IMR-90 (cell line): Measurements from ENCODE around the gene NAPG. TPM values are rescaled to one million over a fixed set of nuclear protein-coding genes. Genes with fewer than 3 reads are reported as not detected.

Experiments used
- ATAC-seq: fragments of 200-7000 bp; cut with Tn5 transposase; 2 replicates; pipeline ENCODE4 v1.9.1; 2020; ENCODE audit warnings: low read depth, mild to moderate bottlenecking, moderate library complexity
- BruUV-seq: library from RNA; stranded (reverse); fragments of 400-500 nt; replicated peaks from 2 replicates; lab custom pipeline; 2021; lab: Mats Ljungman, UMichigan
- CTCF ChIA-PET: fragments of 300-600 bp; formaldehyde crosslinking; extraction: SDS; loops from one replicate; lab custom pipeline; 2021; ENCODE audit warnings: antibody characterized with exemption; lab: Yijun Ruan, JAX
- POLR2A ChIA-PET: fragments of 300-600 bp; sonication (Branson Sonifier 250); formaldehyde crosslinking; loops from one replicate; lab custom pipeline; 2022; ENCODE audit warnings: antibody characterized with exemption; ENCODE audit not compliant: unreplicated experiment; lab: Charles Lee
- DNase-seq: peaks from one replicate; pipeline ENCODE4 v3.0.0; 2013
- H2AFZ ChIP-seq: replicated peaks from 2 replicates; pipeline ENCODE3; 2013; ENCODE audit warnings: low read length, mild to moderate bottlenecking; ENCODE audit not compliant: poor library complexity
- H2AK5ac ChIP-seq: 2 replicates; pipeline ENCODE4 v1.6.1; 2013; ENCODE audit warnings: low read depth, low read length, inconsistent platforms
- H2AK9ac ChIP-seq: replicated peaks from 2 replicates; pipeline ENCODE3; 2013; ENCODE audit warnings: mild to moderate bottlenecking, low read depth, low read length, moderate library complexity; ENCODE audit not compliant: poor library complexity
- H2BK120ac ChIP-seq: 2 replicates; pipeline ENCODE4 v1.6.1; 2013; ENCODE audit warnings: low read depth, low read length, inconsistent platforms
- H2BK15ac ChIP-seq: 3 replicates; pipeline ENCODE4 v1.6.1; 2013; ENCODE audit warnings: low read depth, low read length, inconsistent platforms
- H2BK20ac ChIP-seq: 2 replicates; pipeline ENCODE4 v1.6.1; 2013; ENCODE audit warnings: low read depth, mild to moderate bottlenecking, inconsistent platforms, low read length, moderate library complexity
- H2BK5ac ChIP-seq: 2 replicates; pipeline ENCODE4 v1.6.1; 2013; ENCODE audit warnings: mild to moderate bottlenecking, low read depth, low read length, inconsistent platforms; ENCODE audit not compliant: poor library complexity, severe bottlenecking
- H3K14ac ChIP-seq: replicated peaks from 2 replicates; pipeline ENCODE4 v1.6.1; 2013; ENCODE audit warnings: low read depth, low read length, inconsistent platforms
- H3K18ac ChIP-seq: 2 replicates; pipeline ENCODE4 v1.6.1; 2013; ENCODE audit warnings: low read depth, low read length, control low read depth
- H3K23ac ChIP-seq: 2 replicates; pipeline ENCODE4 v1.6.1; 2013; ENCODE audit warnings: low read depth, low read length, inconsistent platforms
- H3K27ac ChIP-seq: 2 replicates; pipeline ENCODE4 v1.5.1; 2013; ENCODE audit warnings: mild to moderate bottlenecking, control low read depth, low read length; ENCODE audit not compliant: insufficient read depth
- H3K27me3 ChIP-seq: 2 replicates; pipeline ENCODE4 v1.6.1; 2013; ENCODE audit warnings: low read length; ENCODE audit not compliant: control insufficient read depth, insufficient read depth
- H3K36me3 ChIP-seq: 2 replicates; pipeline ENCODE4 v1.6.1; 2013; ENCODE audit warnings: low read length, mixed read lengths; ENCODE audit not compliant: control insufficient read depth, insufficient read depth
- H3K4ac ChIP-seq: 2 replicates; pipeline ENCODE4 v1.6.1; 2013; ENCODE audit warnings: low read depth, low read length, inconsistent platforms
- H3K4me1 ChIP-seq: 2 replicates; pipeline ENCODE4 v1.6.1; 2013; ENCODE audit warnings: low read length, mixed read lengths; ENCODE audit not compliant: control insufficient read depth, insufficient read depth
- H3K4me2 ChIP-seq: 2 replicates; pipeline ENCODE4 v1.6.1; 2013; ENCODE audit warnings: low read depth, mild to moderate bottlenecking, control low read depth, low read length, moderate library complexity
- H3K4me3 ChIP-seq: 2 replicates; pipeline ENCODE4 v1.5.1; 2013; ENCODE audit warnings: low read depth, mild to moderate bottlenecking, control low read depth, low read length, moderate library complexity; ENCODE audit not compliant: insufficient read depth
- H3K56ac ChIP-seq: 2 replicates; pipeline ENCODE4 v1.6.1; 2013; ENCODE audit warnings: low read length, inconsistent platforms; ENCODE audit not compliant: insufficient read depth; ENCODE audit errors: extremely low read depth
- H3K79me1 ChIP-seq, 2 experiments: 2 replicates each; pipeline ENCODE4 v1.6.1; 2013; ENCODE audit warnings: low read length in 2 of 2, inconsistent platforms in 1 of 2, low read depth in 1 of 2
- H3K9ac ChIP-seq: 2 replicates; pipeline ENCODE4 v1.6.1; 2013; ENCODE audit warnings: low read depth, low read length, control low read depth
- H3K9me1 ChIP-seq: 2 replicates; pipeline ENCODE4 v1.6.1; 2013; ENCODE audit warnings: low read length, inconsistent platforms; ENCODE audit not compliant: insufficient read depth
- H3K9me3 ChIP-seq: 2 replicates; pipeline ENCODE4 v1.6.1; 2013; ENCODE audit warnings: low read length; ENCODE audit not compliant: control insufficient read depth, insufficient read depth
- H4K20me1 ChIP-seq: 2 replicates; pipeline ENCODE4 v1.6.1; 2013; ENCODE audit warnings: low read length, inconsistent platforms; ENCODE audit not compliant: insufficient read depth
- H4K5ac ChIP-seq: 2 replicates; pipeline ENCODE4 v1.6.1; 2013; ENCODE audit warnings: mild to moderate bottlenecking, low read depth, low read length, control low read depth
- H4K8ac ChIP-seq, 2 experiments: 2 replicates each; pipeline ENCODE4 v1.6.1; 2013; ENCODE audit warnings: low read depth in 2 of 2, low read length in 2 of 2, control low read depth in 1 of 2, inconsistent platforms in 1 of 2
- H4K91ac ChIP-seq: 2 replicates; pipeline ENCODE4 v1.6.1; 2013; ENCODE audit warnings: low read depth, low read length, inconsistent platforms; ENCODE audit not compliant: insufficient read depth
- BHLHE40 ChIP-seq: fragments of 150-350 bp; IDR thresholded peaks from 2 replicates; pipeline ENCODE4 v1.6.1; 2016; ENCODE audit warnings: mild to moderate bottlenecking, low read depth, low read length
- CTCF ChIP-seq: conservative IDR thresholded peaks from 2 replicates; pipeline ENCODE4 v1.5.1; 2012; ENCODE audit warnings: mild to moderate bottlenecking, low read depth, low read length, improper control_type of control experiment
- MAFK ChIP-seq: IDR thresholded peaks from 2 replicates; pipeline ENCODE4 v1.6.1; 2012; ENCODE audit warnings: low read depth, low read length, improper control_type of control experiment
- NFE2L2 ChIP-seq: fragments of 150-350 bp; IDR thresholded peaks from 2 replicates; pipeline ENCODE4 v1.6.1; 2016; ENCODE audit warnings: low read depth, mild to moderate bottlenecking, low read length
- POLR2A ChIP-seq: IDR thresholded peaks from 2 replicates; pipeline ENCODE4 v1.6.1; 2012; ENCODE audit warnings: mild to moderate bottlenecking, low read depth, low read length
- RAD21 ChIP-seq: IDR thresholded peaks from 2 replicates; pipeline ENCODE4 v1.6.1; 2012; ENCODE audit warnings: low read length, improper control_type of control experiment
- RCOR1 ChIP-seq: IDR thresholded peaks from 2 replicates; pipeline ENCODE4 v1.6.1; 2012; ENCODE audit warnings: mild to moderate bottlenecking, low read length, improper control_type of control experiment; ENCODE audit not compliant: insufficient replicate concordance
- WGBS, 2 experiments: methylation state at CpG; one replicate each; pipeline versions ENCODE4 v1.1.5 to v1.1.7; 2013; ENCODE audit warnings: missing lambda C conversion rate in 2 of 2; ENCODE audit not compliant: insufficient read length in 1 of 2; ENCODE audit errors: extremely low coverage in 2 of 2; 5-methylcytosine and 5-hydroxymethylcytosine counted together
- dilution Hi-C: fragments of 300-500 bp; cut with HindIII; formaldehyde crosslinking; loops from one replicate; pipeline ENCODE4 v1.14.3; 2018; ENCODE audit warnings: low sequenced_read_pairs; ENCODE audit not compliant: unreplicated experiment
- in situ Hi-C: fragments of 300-500 bp; cut with MboI; formaldehyde crosslinking; loops from 3 replicates; pipeline ENCODE4 v1.14.3; 2019; ENCODE audit warnings: low sequenced_read_pairs, inconsistent platforms, mixed read lengths
- intact Hi-C: fragments of 100-400 bp; cut with micrococcal nuclease; formaldehyde crosslinking; loops from 2 replicates; pipeline ENCODE4 v1.10.0; 2022
- polyA plus RNA-seq, 3 experiments: library from polyadenylated mRNA; depleted of rRNA; stranded (reverse); fragments of >200 nt; gene quantifications; 2 replicates each; pipeline ENCODE4 v1.2.3, GENCODE V29; 2012; ENCODE audit warnings: low replicate concordance in 1 of 3
- total RNA-seq: library from RNA; depleted of rRNA; stranded (reverse); fragments of >200 nt; gene quantifications from 2 replicates; pipeline ENCODE4 v1.2.3, GENCODE V29; 2012

NAPG gene
- total and polyA plus RNA-seq, 2 of the 4 experiments (the other 2 are of a cell fraction) = 13.0 to 32.8 TPM

GRCh38 chr18:10476338-10476791 lies 49.5 kb upstream of the NAPG start (continued):
- TF ChIP-seq CTCF = no peak
- TF ChIP-seq BHLHE40 = no peak
- TF ChIP-seq NFE2L2 = no peak
- TF ChIP-seq MAFK = no peak

DNA sequence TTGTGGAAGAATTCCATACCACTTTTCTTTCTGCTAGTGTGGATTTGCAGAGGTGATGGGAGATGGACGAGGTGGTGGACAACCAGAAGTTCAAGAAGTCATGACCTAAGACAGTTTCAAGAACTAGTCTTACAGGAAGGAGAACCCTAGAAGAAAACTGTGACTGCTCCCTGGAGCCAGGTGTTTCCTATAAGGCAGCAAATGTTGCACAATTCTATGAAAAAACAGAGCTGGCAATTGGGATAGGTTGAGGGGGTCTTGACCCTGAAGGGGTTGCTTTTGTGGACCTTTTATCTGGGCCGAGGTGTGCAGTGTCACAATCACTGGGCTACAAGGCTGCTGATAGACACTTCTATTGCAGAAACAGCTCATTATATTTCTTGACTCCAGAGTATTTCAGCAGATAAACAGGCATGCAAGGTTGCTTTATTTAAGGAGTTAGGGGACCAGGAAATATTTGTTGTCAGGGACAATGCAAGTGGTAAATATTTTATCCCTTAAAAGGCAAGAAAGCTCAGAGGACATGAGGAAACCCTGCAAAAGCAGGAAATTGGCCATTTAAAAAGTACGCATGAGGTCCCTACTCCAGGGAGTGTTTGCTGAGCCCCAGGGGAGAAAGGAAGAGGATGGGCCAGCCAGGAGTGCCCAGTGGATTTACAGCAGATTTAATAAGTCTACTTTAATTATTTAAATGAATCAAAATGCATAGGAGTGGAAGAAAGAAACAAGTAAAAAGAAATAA lies 48.5 kb upstream of the NAPG start:
- TF ChIP-seq RAD21 = no peak
- TF ChIP-seq POLR2A = no peak
- TF ChIP-seq RCOR1 = no peak
- Histone ChIP-seq H3K4me2 (no peak overlapping the region), H3K4me3 (no peak overlapping the region), H3K56ac (no peak overlapping the region), H2AFZ (no peak overlapping the region), H3K36me3 (no peaks in the 10 kb centered on the region), H2BK15ac (no peak overlapping the region), H2BK5ac (no peak overlapping the region), H4K8ac (no peak overlapping the region), H3K4ac (no peak overlapping the region), H3K9ac (no peak overlapping the region), H3K79me1 (no peaks in the 10 kb centered on the region), H3K18ac (no peak overlapping the region), H4K5ac (no peak overlapping the region), H2BK120ac (no peak overlapping the region), H4K91ac (no peak overlapping the region), H3K23ac (no peak overlapping the region), H3K9me1 (no peaks in the 10 kb centered on the region), H3K14ac (no peak overlapping the region), H2AK5ac (no peak overlapping the region), H2AK9ac (no peak overlapping the region), H2BK20ac (no peak overlapping the region), H3K9me3 (no peaks in the 10 kb centered on the region), H3K4me1 (peaks cover 4% of the 10 kb centered on the region; the same call in 1 of the 2 replicates), H4K20me1 (no peaks in the 10 kb centered on the region), H3K27ac (no peak overlapping the region), H3K27me3 (peaks cover 29% of the 10 kb centered on the region)
- no peak for ATAC-seq
- dilution Hi-C loops = no loop called here
- no peak for DNase-seq
- intact Hi-C loops = no loop called here
- ChIA-PET CTCF (no interaction called here), POLR2A (no interaction called here)
- no TSS peak for BruUV-seq
- in situ Hi-C loops = no loop called here
- no CpG with 5 or more reads among the region's 3 CpGs for WGBS, 2 experiments
